ENCODE results near the gene TMEM182. TPM values are rescaled to one million over a fixed set of nuclear protein-coding genes. Genes with fewer than 3 reads are reported as not detected.

The TMEM182 gene
- total RNA-seq, 1 experiment from 2014 or later = 13.7 TPM

GRCh38 chr2:102724016-102724490 is 37.8 kb upstream of the TMEM182 start:
- intact Hi-C loops (cut with micrococcal nuclease; ENCODE audit: unreplicated experiment) = no loop called here
- Histone ChIP-seq H3K27ac (no peak overlapping the region), H3K36me3 (ENCODE audit: low read depth) (peaks cover 8% of the 10 kb centered on the region), H4K20me1 (ENCODE audit: insufficient read depth) (0 out of 2 replicates have a peak, but pooled peaks cover 3% of the 10 kb centered on the region), H2AFZ (no peak overlapping the region), H3K4me3 (no peak overlapping the region), H3K9me3 (ENCODE audit: insufficient read depth, low read depth) (no peaks in the 10 kb centered on the region), H3K4me2 (no peak overlapping the region), H3K79me2 (ENCODE audit: low read depth) (no peaks in the 10 kb centered on the region), H3K9me2 (ENCODE audit: insufficient read depth) (no peaks in the 10 kb centered on the region), H3K4me1 (replicated peaks; ENCODE audit: insufficient read depth) (no peaks in the 10 kb centered on the region), H3K27me3 (ENCODE audit: insufficient read depth, low read depth) (no peaks in the 10 kb centered on the region), H3F3A (ENCODE audit: insufficient read depth, low read depth) (no peaks in the 10 kb centered on the region)
- POLR2A ChIA-PET (ENCODE audit: unreplicated experiment) = no interaction called here
- TF ChIP-seq CTCF (conservative IDR thresholded peaks at IDR 0.05) = no peak
- no peak for TF ChIP-seq EZH2 (IDR thresholded peaks at IDR 0.05; ENCODE audit: low read depth)
- no peak for DNase-seq
- CTCF ChIA-PET = no interaction called here
- no TSS peak for BruUV-seq (replicated peaks)

GRCh38 chr2:102724553-102724952 is 37.3 kb upstream of the TMEM182 start:
- CTCF ChIA-PET = no interaction called here
- TF ChIP-seq CTCF (conservative IDR thresholded peaks at IDR 0.05) = no peak
- no peak for TF ChIP-seq EZH2 (IDR thresholded peaks at IDR 0.05; ENCODE audit: low read depth)
- Histone ChIP-seq H3K36me3 (ENCODE audit: low read depth) (peaks cover 8% of the 10 kb centered on the region), H4K20me1 (ENCODE audit: insufficient read depth) (0 out of 2 replicates have a peak, but pooled peaks cover 3% of the 10 kb centered on the region), H3K9me3 (ENCODE audit: insufficient read depth, low read depth) (no peaks in the 10 kb centered on the region), H3K9me2 (ENCODE audit: insufficient read depth) (no peaks in the 10 kb centered on the region), H3K27me3 (ENCODE audit: insufficient read depth, low read depth) (no peaks in the 10 kb centered on the region), H3K79me2 (ENCODE audit: low read depth) (no peaks in the 10 kb centered on the region), H3K4me1 (replicated peaks; ENCODE audit: insufficient read depth) (no peaks in the 10 kb centered on the region), H3F3A (ENCODE audit: insufficient read depth, low read depth) (no peaks in the 10 kb centered on the region), H3K4me2 (no peak overlapping the region), H2AFZ (no peak overlapping the region), H3K4me3 (no peak overlapping the region), H3K27ac (no peak overlapping the region)
- POLR2A ChIA-PET (ENCODE audit: unreplicated experiment) = no interaction called here
- intact Hi-C loops (cut with micrococcal nuclease; ENCODE audit: unreplicated experiment) = no loop called here
- BruUV-seq (replicated peaks) = no TSS peak
- no peak for DNase-seq

- Histone ChIP-seq H3K4me3 (no peak overlapping the region), H3K79me2 (ENCODE audit: low read depth) (no peaks in the 10 kb centered on the region), H3K4me1 (replicated peaks; ENCODE audit: insufficient read depth) (no peaks in the 10 kb centered on the region), H3F3A (ENCODE audit: insufficient read depth, low read depth) (no peaks in the 10 kb centered on the region), H3K27me3 (ENCODE audit: insufficient read depth, low read depth) (no peaks in the 10 kb centered on the region), H3K9me2 (ENCODE audit: insufficient read depth) (no peaks in the 10 kb centered on the region), H4K20me1 (ENCODE audit: insufficient read depth) (0 out of 2 replicates have a peak, but pooled peaks cover 3% of the 10 kb centered on the region), H3K36me3 (ENCODE audit: low read depth) (peaks cover under 1% of the 10 kb centered on the region), H3K9me3 (ENCODE audit: insufficient read depth, low read depth) (no peaks in the 10 kb centered on the region), H3K4me2 (no peak overlapping the region), H3K27ac (no peak overlapping the region), H2AFZ (no peak overlapping the region)
- BruUV-seq (replicated peaks) = no TSS peak
- DNase-seq = no peak
- CTCF ChIA-PET = no interaction called here
- intact Hi-C loops (cut with micrococcal nuclease; ENCODE audit: unreplicated experiment) = no loop called here
- POLR2A ChIA-PET (ENCODE audit: unreplicated experiment) = interaction anchor here (0.7 kb wide), 1 partner anchor 83 kb away, joined by 3 read pairs; no protein-coding TSS in a partner anchor
- TF ChIP-seq EZH2 (IDR thresholded peaks at IDR 0.05; ENCODE audit: low read depth) (no peak), CTCF (conservative IDR thresholded peaks at IDR 0.05) (no peak)
Observed at GRCh38 chr2:102726128-102727087, 35.4 kb upstream of the TMEM182 start.

Measured in PC-9 (cell line).